AG08396 (cell line): Measurements from ENCODE around the gene KRTAP4-16.
"Not testable (repeated sequence)": the region's sequence is repeated elsewhere in the genome, so short reads cannot be mapped to it uniquely, and the experiment has no call there.

Experiments
- DNase-seq: peaks from one replicate; pipeline ENCODE4 v3.0.0; 2012; ENCODE audit warnings: low spot score, mixed read lengths

Gene KRTAP4-16

DNA sequence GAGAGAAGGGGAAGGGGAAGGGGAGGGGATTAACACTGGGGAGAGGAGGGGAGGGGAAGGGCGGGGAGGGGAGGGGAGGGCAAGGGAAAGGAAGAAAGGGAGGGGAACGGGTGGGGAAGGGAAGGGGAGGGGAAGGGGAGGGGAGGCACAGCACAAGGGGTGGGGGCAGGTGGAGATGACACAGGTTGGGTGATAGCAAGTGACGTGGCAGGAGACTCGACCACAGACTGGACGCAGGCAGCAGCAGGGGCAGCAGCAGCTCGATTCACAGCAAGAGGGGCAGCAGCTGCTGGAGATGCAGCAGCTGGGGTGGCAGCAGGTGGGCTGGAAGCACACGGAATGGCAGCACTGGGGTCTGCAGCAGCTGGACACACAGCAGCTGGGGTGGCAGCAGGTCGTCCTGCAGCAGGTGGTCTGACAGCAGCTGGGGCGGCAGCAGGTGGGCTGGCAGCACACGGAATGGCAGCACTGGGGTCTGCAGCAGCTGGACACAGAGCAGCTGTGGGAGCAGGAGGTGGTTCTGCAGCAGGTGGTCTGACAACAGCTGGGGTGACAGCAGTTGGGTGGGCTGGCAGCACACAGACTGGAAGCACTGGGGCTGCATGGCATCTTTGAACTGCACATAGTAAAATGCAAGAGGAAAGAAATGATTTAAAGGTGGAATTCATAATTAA lies at the start of gene KRTAP4-16:
KRTAP4-16 (minus strand) TSS at position 624 of the 674 bp plus-strand sequence; CDS start at position 624, 0 bp downstream.
- no peak for DNase-seq

DNA sequence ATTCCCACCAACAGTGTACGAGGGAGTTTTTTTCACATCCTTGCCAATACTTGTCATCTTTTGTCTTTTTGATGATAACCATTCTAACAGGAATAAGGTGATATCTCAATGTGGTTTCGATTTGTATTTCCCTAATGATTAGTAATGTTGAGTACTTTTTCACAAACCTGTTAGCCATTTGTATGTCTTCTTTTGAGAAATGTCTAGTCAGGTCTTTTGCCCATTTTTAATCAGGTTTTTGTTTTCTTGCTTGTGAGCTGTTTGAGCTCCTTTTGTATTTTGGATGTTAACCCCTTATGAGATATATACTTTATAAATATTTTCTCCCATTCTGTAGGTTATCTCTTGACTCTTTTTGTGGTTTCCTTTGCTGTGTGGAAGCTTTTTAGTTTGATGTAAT lies 49.5 kb upstream of the KRTAP4-16 start:
- no peak for DNase-seq

DNA sequence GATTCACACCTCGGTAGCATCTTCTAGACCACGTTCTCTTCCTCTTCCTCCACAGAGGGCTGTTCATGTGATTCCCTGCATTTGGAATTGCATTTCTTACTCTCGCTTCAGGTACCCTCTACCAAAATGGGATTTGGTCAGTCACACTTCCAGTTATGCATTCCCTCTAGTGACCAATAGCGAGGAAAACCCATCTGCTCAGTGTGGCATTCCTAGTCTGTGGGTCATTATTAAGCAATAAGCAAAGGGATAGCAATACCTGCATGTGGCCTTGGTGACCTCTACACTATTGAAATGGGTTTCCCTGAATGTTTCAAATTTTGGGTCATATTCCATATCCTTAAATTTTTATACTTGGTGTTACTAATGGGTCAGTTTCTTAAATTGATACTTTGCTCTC lies 48.0 kb upstream of the KRTAP4-16 start:
- DNase-seq, result no peak

DNA sequence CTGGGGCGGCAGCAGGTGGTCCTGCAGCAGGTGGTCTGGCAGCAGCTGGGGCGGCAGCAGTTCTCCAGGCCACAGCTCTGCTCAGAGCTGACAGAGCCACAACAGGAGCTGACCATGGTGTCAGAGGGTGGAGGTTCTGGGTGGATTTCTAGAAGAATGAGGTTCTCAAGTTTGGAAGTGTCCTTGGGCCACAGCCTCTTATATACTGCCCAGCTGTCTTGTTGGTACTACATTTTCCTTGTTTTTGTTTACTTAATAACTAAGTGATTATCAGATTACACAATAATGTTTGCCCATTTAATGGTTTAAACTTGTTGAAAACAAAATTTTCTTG lies 47.6 kb upstream of the KRTAP4-16 start, which contains the start of gene KRTAP4-5:
KRTAP4-5 (minus strand) TSS at position 174 of the 334 bp plus-strand sequence; CDS start at position 116, 58 bp downstream.
- DNase-seq, result no peak

DNA sequence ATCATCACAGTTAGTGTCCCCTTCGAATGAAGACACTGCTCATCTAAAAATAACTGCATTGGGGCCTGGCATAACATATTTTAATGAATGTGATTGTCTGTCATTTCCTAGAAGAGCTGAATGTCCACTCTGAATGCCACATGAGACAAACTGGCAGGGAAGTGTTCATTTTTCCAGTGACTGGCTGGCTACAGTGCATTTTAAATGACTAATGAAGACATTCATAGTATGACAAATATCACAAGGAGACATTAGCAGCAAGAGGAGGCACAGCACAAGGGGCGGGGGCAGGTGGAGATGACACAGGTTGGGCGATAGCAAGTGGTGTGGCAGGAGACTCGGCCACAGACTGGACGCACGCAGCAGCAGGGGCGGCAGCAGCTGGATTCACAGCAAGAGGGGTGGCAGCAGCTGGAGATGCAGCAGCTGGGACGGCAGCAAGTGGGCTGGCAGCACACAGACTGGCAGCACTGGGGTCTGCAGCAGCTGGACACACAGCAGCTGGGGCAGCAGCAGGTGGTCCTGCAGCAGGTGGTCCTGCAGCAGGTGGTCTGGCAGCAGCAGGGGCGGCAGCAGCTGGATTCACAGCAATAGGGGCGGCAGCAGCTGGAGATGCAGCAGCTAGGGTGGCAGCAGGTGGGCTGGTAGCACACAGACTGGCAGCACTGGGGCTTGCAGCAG lies 47.1 kb upstream of the KRTAP4-16 start:
- not testable (repeated sequence) for DNase-seq

DNA sequence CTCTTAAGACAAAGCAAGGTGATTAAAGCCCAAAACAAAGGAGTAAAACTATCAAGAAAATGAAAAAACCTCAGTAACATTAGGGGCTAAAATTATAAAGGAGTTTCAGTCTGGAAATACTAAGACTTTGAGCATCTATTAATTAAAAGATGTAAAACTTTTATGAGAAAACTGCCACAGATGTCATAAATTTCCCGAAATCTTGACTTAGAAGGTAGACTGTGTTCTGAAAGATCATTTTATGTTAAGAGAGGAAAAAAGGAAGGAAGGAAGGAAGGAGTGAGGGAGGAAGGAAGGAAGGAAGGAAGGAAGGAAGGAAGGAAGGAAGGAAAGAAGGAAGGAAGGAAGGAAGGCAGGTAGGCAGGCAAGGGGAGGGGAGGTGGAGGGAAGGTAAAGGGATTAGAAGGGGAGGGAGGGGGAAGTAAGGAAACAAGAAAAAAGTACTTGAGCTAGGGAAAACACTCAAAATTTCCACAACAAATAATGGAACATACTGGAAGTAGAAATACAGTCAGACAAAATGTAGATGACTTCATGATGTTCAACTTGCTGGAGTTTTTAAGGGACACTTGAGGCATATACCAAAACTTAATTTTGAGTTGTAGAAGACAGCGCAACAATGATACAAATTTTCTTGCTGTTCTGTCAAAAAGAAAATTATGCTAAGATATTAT lies 45.7 kb upstream of the KRTAP4-16 start:
- DNase-seq, result no peak

DNA sequence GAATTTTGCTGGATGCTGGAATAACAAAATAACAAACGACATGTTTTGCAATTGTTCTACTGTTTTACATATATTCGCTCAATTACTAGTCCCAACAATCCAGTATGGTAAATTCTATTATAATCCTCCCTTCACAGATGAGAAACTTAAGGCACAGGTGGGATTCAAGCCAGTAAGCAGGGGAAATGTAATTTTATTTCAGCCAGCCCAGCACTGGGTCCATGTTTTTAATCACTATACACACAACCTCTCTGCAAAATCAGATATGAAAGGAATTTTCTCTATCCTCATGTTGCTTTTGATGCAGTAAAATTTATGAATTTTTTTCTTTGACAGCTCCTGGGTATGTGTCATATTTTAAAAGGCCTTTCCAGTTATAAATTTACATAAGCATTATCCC lies 43.3 kb upstream of the KRTAP4-16 start:
- no peak for DNase-seq

DNA sequence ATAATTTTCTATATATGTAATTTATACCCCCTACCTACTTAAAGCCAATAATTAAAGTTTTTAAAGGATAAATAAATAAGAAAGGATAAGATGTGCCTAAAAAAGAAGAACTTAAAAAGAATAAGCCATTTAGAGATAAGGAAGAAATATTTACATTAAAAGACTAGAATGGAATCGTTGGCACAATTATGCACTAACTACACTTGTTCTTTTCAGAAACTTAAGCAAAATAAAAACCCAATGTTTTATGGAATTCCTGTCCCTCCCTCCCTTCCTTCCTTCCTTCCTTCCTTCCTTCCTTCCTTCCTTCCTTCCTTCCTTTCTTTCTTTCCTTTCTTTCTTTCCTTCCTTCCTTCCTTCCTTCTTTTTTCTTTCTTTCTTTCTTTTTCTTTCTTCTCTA lies 42.8 kb upstream of the KRTAP4-16 start:
- no peak for DNase-seq

DNA sequence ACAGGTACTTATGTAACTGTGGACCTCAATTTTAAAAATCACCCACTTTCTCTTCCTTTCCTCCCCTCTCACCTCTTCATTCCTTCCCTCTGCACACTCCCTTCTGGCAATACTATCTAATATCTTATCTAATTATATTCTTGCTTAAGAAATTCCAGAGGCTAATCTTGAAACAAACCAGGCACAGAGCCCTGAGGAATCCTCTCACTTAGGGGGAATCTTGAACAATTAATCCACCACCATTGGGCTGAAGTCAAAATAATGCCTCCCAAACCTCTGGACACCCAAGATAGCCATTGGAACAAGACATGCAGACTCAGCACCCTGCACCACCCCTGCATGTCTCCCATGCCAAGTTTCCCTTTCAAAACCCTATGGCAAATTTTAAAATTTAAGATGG lies 39.4 kb upstream of the KRTAP4-16 start:
- DNase-seq, result no peak

DNA sequence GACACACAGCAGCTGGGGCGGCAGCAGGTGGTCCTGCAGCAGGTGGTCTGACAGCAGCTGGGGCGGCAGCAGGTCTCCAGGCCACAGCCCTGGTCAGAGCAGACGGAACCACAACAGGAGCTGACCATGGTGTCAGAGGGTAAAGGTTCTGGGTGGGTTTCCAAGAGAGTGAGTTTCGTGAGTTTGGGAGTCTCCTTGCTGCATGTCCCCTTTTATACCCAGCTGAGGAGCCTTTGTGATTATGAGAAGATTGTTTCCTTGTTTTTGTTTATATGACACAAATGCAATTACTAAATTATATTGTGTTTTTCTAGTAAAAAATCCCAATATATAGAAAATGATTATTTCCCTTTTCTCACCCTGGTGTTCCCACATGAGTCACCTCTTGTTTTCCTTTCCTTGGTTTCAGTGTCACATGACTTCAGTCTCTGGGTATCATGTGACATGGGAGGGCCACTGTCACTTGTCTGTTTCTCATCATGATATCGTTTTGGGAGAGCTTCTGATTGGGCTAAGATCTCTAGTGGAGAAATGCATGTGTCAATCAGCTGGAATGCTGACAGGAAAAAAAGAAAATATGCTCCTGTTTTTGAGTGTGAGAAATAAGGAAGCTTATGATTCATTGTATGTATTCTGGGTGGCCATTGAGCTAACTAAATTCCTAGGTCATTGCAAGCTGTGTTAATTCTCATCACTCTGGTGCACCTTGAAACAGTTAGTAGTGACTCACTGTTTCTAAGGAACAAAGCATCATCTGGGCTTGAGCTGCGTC lies 38.5 kb upstream of the KRTAP4-16 start, which contains the start of gene KRTAP4-6:
KRTAP4-6 (minus strand) TSS at position 185 of the 772 bp plus-strand sequence; CDS start at position 128, 57 bp downstream.
- peak; percentile 49 for DNase-seq

DNA sequence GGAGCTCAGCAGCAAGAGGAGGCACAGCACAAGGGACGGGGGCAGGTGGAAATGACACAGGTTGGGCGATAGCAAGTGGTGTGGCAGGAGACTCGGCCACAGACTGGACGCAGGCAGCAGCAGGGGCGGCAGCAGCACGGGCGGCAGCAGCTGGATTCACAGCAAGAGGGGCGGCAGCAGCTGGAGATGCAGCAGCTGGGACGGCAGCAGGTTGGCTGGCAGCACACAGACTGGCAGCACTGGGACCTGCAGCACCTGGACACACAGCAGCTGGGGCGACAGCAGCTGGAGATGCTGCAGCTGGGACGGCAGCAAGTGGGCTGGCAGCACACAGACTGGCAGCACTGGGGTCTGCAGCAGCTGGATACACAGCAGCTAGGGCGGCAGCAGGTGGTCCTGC lies 37.9 kb upstream of the KRTAP4-16 start:
- not testable (repeated sequence) for DNase-seq

DNA sequence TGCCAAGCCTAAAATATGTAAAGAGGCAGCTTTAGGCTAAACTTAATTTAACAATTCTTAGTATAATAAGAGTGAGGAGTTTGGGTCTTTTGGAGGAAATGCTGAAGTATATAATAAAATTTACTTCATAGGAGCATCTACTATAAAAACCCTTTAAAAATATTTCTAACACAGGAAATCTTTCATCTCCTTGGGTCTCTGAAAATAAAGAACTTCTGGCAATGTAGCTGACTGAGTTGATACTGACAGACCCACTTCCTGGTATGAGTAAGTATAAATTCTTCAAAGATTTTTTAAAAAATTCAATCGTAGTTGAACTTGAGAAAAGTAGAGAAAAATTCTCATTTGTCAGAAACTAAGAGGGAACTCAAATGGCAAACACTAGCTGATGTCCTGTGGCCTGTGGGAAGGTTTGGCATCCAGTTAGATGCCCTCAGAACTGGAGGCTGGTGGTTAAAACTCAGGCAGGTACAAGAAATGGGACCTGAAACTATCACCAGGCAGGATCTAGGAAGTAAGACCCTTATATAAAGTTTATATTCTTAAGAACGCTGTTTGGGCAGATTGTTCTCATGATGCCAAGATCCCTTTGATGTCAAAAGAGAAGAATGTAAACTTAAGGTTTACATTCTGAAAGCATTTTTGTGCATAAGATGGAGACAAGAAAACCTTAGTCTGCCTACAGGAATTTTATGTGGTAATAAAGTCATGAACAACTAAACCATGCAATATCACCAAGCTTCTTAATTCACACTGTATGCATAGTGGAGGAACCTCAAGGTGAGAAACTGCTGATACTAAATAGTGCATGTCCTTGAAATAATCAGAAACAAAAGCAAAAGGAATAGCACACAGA lies 32.1 kb upstream of the KRTAP4-16 start:
- peak; percentile 14 for DNase-seq

DNA sequence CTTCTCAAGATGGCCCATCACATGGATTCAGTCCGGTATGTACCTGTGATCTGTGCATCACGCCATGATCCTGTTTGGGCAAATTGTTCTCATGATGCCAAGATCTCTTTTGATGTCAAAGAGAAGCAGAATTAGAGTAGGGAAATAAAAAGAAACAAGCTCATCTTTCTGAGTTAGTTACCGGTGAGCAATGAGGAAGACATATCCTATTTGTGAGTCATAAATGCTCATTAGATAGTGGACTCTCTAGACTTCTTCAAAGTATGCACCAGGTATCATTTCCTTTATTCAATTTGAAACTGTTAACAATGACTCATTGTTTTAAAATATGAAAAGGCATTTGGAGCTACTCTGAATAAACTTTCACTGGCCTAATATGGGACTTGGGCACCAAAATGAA lies 30.0 kb upstream of the KRTAP4-16 start:
- peak; percentile 12 for DNase-seq

DNA sequence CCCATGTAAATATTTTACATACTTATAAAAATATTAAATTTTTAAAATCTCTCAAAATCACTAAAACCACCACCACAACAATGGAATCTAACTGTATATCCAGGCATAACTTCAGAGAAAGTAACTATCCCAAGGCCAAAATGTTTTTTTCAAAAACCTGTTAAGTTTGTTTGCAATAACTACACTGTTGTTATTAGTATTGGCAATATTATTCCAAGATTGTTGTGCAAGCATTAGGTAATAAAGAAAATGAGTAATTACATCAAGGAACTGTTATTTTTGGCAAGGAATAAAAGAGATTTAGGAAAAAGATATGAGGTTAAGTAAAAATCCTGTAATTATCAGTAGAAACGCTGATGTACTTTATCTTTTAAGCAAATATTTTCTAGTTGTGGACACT lies 25.4 kb upstream of the KRTAP4-16 start:
- DNase-seq, result no peak

DNA sequence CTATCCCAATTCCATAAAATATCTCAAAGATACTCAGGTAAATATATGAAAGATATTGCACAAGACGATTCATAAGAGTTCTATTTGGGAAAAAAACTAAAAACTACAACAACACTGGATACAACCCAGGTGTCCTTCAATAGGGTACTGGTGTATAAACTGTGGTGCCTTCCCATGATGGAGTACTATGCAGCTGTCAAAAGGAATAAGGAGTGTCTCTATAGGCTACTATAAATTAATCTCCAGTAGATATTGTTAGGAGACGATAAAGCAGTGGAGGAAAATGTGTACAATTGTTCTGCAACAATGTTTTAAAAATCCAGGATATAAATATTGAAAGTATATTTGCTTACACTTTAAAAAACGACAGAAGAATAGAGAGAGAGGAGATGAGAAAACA lies 24.4 kb upstream of the KRTAP4-16 start:
- no peak for DNase-seq

DNA sequence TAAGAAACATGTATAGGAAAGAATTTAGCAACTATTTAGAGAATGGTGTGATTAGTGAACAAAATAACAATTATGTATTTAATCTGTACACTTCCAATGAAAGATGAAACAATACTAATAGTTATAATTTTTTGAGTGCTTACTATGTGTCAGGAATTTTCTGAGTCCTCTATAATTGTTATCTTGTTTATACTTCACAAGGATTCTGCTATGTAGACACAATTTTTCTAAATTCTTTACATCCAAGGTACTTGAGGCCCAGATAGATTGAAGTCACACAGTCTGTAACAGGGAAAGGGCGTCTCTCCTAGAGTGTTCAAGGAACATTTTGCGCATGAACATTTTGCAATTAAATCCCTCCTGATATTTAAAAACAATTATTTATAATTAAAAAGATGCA lies 23.1 kb upstream of the KRTAP4-16 start:
- DNase-seq, result no peak

DNA sequence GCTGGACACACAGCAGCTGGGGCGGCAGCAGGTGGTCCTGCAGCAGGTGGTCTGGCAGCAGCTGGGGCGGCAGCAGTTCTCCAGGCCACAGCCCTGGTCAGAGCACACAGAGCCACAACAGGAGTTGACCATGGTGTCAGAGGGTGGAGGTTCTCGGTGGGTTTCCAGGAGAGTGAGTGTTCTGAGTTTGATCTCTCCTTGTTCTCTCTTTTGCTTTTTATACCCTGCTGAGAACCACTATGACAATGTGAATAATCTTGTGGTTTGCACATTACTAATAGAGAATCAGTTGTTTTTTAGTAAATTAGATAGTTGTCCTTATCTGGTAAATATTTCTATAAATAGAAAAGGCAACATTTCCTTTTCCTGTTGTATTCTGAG lies 22.0 kb upstream of the KRTAP4-16 start, which contains the start of gene KRTAP4-12:
KRTAP4-12 (minus strand) TSS at position 192 of the 381 bp plus-strand sequence; CDS start at position 132, 60 bp downstream.
- DNase-seq, result not testable (repeated sequence)

DNA sequence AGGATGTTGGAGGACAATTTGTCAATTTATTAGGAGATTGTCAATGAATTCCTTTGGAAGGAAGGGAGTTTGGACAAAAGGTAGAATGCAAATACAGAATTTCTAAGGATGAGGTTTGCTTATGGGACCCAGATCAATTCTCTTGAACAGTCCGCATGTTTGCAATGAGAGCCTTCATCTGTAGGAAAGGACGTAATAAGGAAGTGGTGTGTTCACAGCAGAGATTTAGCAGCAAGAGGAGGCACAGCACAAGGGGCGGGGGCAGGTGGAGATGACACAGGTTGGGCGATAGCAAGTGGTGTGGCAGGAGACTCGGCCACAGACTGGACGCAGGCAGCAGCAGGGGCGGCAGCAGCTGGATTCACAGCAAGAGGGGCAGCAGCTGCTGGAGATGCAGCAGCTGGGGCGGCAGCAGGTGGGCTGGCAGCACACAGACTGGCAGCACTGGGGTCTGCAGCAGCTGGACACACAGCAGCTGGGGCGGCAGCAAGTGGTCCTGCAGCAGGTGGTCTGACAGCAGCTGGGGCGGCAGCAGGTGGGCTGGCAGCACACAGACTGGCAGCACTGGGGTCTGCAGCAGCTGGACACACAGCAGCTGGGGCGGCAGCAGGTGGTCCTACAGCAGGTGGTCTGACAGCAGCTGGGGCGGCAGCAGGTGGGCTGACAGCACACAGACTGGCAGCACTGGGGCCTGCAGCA lies 21.4 kb upstream of the KRTAP4-16 start:
- not testable (repeated sequence) for DNase-seq

DNA sequence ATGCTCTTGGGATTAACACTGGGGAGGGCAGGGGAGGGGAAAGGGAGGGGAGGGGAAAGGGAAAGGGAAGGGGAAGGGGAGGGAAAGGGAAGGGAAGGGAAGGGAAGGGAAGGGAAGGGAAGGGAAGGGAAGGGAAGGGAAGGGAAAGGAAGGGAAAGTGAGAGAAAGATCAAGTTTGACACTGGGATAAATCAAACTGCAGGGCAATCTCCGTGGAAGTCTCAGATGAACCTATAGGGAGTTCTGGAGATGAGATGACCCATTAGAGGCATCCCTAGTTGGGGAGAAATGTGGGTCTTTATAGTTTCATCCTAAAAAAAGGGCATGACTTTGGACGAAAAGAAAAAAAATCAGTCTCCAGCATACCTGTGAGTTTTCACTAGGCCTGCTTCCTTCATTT lies 19.7 kb upstream of the KRTAP4-16 start:
- no peak for DNase-seq
